Measurements from ENCODE around the gene SBK1. TPM values are rescaled to one million over a fixed set of nuclear protein-coding genes. Genes with fewer than 3 reads are reported as not detected.

Gene SBK1
- total RNA-seq, 1 donor = not detected

DNA sequence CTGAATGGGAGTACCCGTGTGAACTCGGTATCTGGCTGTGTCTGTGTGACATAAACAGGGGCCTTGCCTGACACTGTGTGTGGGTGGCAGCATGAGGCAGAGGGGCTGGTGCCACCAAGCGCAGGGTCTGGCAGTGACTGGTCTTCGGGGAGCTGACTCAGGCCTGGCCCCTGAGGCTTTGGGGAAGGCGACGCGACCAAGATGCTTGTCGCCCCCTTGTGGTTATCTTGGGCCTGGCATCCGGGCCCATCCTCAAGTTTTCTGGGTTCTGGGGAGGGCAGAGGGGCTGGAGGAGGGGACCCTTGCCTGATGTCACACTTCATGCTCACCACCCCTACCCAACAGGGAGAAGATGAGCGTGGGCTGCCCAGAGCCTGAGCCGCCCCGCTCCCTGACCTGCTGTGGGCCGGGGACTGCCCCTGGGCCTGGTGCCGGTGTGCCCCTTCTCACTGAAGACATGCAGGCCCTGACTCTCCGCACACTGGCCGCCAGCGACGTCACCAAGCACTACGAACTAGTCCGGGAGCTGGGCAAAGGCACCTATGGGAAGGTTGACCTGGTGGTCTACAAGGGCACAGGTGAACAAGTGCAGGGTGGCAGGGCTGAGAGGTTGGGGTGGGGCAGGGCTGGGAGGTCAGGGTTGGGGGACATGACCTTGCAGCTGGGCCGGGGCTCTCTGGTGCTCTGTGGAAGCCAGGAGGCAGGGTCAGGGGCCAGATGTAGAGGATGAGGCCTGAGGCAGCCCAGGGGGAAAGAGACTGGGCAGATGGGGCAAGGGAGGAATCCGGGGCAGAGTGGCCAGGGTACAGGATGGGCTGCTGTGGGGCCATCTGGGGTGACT is 24.9 kb downstream of the SBK1 start:
- H3K4me3 ChIP-seq (ENCODE audit: low read depth, low read length) = no peak overlapping the region
- peak; percentile 30 for DNase-seq (ENCODE audit: low read depth)
- TF ChIP-seq, protein P1, sequence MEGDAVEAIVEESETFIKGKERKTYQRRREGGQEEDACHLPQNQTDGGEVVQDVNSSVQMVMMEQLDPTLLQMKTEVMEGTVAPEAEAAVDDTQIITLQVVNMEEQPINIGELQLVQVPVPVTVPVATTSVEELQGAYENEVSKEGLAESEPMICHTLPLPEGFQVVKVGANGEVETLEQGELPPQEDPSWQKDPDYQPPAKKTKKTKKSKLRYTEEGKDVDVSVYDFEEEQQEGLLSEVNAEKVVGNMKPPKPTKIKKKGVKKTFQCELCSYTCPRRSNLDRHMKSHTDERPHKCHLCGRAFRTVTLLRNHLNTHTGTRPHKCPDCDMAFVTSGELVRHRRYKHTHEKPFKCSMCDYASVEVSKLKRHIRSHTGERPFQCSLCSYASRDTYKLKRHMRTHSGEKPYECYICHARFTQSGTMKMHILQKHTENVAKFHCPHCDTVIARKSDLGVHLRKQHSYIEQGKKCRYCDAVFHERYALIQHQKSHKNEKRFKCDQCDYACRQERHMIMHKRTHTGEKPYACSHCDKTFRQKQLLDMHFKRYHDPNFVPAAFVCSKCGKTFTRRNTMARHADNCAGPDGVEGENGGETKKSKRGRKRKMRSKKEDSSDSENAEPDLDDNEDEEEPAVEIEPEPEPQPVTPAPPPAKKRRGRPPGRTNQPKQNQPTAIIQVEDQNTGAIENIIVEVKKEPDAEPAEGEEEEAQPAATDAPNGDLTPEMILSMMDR (IDR thresholded peaks at IDR 0.05; ENCODE audit: insufficient read depth, low read depth, low read length) = peak; percentile 87

DNA sequence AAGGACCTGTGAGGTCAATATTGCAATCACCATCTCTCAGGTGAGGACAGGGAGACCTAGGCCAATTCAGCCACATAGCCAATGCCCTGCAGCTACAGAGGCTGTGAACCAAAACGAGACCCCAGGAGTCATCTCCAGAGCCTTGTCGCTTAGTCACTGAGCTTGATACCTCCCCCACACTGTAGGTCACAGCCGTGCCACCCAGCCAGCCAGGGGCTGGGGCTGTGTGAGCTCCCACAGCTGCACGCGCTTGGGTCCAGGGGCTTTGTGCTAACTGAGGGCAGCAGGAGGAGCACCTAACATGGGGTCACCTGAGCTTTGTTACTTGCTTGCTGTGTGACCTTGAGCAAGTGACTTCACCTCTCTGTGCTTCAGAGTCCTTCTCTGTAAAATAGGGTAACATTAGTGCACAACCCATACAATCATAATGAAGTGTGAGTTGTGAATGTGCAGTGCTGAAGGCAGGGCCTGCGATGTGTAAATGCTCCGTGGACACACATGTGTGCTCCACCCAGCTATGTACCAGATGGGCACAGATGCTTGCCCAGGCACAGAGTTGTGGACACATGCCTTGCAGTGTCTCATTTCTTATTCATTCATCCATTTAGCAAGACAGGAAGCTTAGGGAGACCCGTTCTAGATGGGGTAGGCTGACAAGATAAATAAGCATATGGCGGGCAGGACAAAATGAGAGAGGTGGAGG is 25.9 kb downstream of the SBK1 start:
- no peak for DNase-seq (ENCODE audit: low read depth)
- no peak overlapping the region for H3K4me3 ChIP-seq (ENCODE audit: low read depth, low read length)
- TF ChIP-seq, protein P1 (IDR thresholded peaks at IDR 0.05; ENCODE audit: insufficient read depth, low read depth, low read length) = no peak

DNA sequence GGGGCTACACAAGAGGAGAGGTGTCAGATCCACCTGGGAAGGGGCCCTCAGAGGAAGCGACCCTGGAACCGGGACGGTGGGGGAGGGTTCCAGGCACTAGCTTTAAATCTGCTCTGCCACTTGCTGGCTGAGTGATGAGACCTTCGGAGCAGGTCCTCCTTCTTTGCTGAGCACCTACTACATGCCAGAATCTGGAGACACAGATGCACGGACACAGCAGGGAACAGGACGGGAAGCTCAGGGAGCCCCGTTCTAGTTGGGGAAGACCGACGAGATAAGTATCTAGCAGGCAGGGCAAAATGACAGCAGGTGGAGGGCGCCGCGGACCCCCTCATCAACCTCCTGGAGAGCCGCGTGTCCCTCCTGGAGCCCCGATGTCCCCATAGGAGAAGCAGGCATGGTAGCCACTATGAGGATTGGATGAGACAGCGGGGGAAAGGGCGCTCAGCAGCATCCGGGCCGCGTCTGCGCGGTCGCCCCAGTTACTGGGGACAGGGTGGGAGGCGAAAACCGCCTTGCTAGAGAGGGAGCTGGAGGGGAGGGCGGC is 27.2 kb downstream of the SBK1 start:
- TF ChIP-seq, protein P1 (IDR thresholded peaks at IDR 0.05; ENCODE audit: insufficient read depth, low read depth, low read length) = no peak
- no peak for DNase-seq (ENCODE audit: low read depth)
- no peak overlapping the region for H3K4me3 ChIP-seq (ENCODE audit: low read depth, low read length)

DNA sequence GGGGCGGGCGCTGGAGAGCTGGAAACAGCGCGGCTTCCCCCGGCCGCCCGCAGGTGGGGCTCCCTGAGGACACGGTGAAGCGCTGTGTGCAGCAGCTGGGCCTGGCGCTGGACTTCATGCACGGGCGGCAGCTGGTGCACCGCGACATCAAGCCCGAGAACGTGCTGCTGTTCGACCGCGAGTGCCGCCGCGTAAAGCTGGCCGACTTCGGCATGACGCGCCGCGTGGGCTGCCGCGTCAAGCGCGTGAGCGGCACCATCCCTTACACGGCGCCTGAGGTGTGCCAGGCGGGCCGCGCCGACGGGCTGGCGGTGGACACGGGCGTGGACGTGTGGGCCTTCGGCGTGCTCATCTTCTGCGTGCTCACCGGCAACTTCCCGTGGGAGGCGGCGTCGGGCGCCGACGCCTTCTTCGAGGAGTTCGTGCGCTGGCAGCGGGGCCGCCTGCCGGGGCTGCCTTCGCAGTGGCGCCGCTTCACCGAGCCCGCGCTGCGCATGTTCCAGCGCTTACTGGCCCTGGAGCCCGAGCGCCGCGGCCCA is 27.8 kb downstream of the SBK1 start:
- TF ChIP-seq, protein P1 (IDR thresholded peaks at IDR 0.05; ENCODE audit: insufficient read depth, low read depth, low read length) = no peak
- no peak for DNase-seq (ENCODE audit: low read depth)
- H3K4me3 ChIP-seq (ENCODE audit: low read depth, low read length) = no peak overlapping the region

DNA sequence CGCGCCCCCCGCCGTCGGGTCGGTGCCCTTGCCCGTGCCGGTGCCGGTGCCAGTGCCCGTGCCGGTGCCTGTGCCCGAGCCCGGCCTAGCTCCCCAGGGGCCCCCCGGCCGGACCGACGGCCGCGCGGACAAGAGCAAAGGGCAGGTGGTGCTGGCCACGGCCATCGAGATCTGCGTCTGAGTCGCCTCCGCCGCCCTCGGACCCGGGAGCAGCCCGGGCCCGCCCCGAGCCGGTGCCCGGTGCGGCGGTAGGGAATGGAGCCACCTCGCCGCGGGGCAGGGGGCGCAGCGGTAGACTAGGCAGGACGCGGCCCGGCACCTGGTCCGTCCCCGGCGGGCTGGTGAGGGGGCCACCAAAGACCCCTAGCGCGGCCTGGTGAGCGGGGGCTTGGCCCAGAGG is 28.4 kb downstream of the SBK1 start:
- TF ChIP-seq, protein P1 (IDR thresholded peaks at IDR 0.05; ENCODE audit: insufficient read depth, low read depth, low read length) = no peak
- no peak overlapping the region for H3K4me3 ChIP-seq (ENCODE audit: low read depth, low read length)
- DNase-seq (ENCODE audit: low read depth) = no peak

DNA sequence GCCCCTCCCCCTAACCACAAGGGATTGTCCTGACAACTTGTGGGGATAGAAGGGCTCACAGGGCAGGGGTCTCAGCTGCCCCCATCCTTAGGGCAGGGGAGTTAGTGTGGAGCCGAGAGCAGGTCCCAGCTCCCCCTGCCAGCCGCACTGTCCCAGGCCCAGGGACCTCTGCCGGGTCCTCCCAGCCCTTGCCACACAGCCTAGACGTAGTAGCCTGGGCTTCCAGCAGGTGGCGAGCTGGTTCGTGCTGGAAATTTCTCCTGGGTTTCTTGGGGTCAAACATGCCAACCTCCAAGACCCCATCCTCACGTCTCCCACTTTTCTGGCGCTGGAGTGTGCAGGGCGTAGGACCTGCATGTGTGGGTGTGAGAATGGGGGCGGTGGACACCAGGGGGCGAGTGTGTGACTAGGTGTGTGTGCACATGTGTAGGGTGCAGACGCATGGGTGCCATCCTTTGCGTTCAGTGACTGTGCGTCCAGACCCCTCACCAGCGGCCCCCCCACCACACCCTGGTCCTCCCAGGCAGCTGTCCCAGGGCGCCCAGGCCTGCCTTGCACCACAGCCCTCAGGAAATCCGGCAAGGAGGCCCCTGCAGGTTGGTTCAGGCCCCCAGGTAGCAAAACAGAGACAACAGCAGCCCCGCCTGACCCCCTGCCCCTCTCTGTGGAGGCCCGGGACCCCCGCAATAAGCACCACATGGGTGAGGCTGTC is 29.5 kb downstream of the SBK1 start:
- DNase-seq (ENCODE audit: low read depth) = peak; percentile 8
- TF ChIP-seq, protein P1 (IDR thresholded peaks at IDR 0.05; ENCODE audit: insufficient read depth, low read depth, low read length) = peak; percentile 87
- no peak overlapping the region for H3K4me3 ChIP-seq (ENCODE audit: low read depth, low read length)
